ENCODE data around the gene BPIFB6. TPM values are rescaled to one million over a fixed set of nuclear protein-coding genes. Genes with fewer than 3 reads are reported as not detected.

Gene BPIFB6
- total and polyA plus RNA-seq, 2 donors (not counting 3 experiments of a cell fraction or from before 2014, with no cell fraction given), result not detected

GRCh38 chr20:33005132-33005566, 26.3 kb upstream of the BPIFB6 start:
- Histone ChIP-seq H2AFZ (ENCODE audit: low read depth, low read length) (no peak overlapping the region), H3K9ac (replicated peaks; ENCODE audit: extremely low read depth, insufficient read depth, low read length) (no peak overlapping the region), H3K79me2 (ENCODE audit: control insufficient read depth, insufficient read depth, low read length) (no peaks in the 10 kb centered on the region), H3K9me1 (replicated peaks; ENCODE audit: control insufficient read depth, extremely low read depth, insufficient read depth, low read length) (no peaks in the 10 kb centered on the region), H3K27me3 (ENCODE audit: control insufficient read depth in 2 of 2, insufficient read depth in 2 of 2, low read length in 2 of 2) (no peaks in the 10 kb centered on the region), H3K4me3 (replicated peaks in 1 of 3; ENCODE audit: insufficient read depth in 1 of 3, low read depth in 1 of 3, low read length in 3 of 3) (no peak overlapping the region), H3K4me1 (ENCODE audit: control insufficient read depth, extremely low read depth, insufficient read depth, low read length) (no peaks in the 10 kb centered on the region), H4K20me1 (replicated peaks; ENCODE audit: control insufficient read depth, extremely low read depth, insufficient read depth, low read length) (no peaks in the 10 kb centered on the region), H3K36me3 (ENCODE audit: control insufficient read depth in 2 of 2, extremely low read depth in 1 of 2, insufficient read depth in 2 of 2, low read length in 2 of 2) (no peaks in the 10 kb centered on the region), H3K27ac (ENCODE audit: insufficient read depth, low read depth, low read length) (no peak overlapping the region), H3K4me2 (ENCODE audit: insufficient read depth, low read length) (no peak overlapping the region), H3K9me3 (replicated peaks; ENCODE audit: control insufficient read depth, insufficient read depth, low read length) (no peaks in the 10 kb centered on the region)
- TF ChIP-seq CTCF (IDR thresholded peaks at IDR 0.05; ENCODE audit: extremely low read depth in 1 of 2, insufficient read depth in 1 of 2, low read depth in 1 of 2, low read length in 2 of 2) (peak; percentile 34 to 56), MYC (IDR thresholded peaks at IDR 0.05; ENCODE audit: low read depth, low read length) (no peak), JUN (IDR thresholded peaks at IDR 0.05; ENCODE audit: borderline replicate concordance, insufficient read depth, insufficient read length, low read depth) (no peak), POLR2AphosphoS5 (IDR thresholded peaks at IDR 0.05; ENCODE audit: insufficient read depth, low read depth, low read length) (no peak)
- TF ChIP-seq, protein P1, sequence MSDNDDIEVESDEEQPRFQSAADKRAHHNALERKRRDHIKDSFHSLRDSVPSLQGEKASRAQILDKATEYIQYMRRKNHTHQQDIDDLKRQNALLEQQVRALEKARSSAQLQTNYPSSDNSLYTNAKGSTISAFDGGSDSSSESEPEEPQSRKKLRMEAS (IDR thresholded peaks at IDR 0.05; ENCODE audit: insufficient read depth, insufficient read length), result no peak
- dilution Hi-C loops (cut with MboI; ENCODE audit: extremely low pct_ligation_motif_present, low sequenced_read_pairs), result no loop called here
- peak; percentile 76 for FAIRE-seq
- POLR2A ChIA-PET, result no interaction called here
- CTCF ChIA-PET, result interaction anchor here (0.6 to 2.7 kb wide), 8 partner anchors 10 to 215 kb away, joined by 3 to 28 read pairs (median 4); no protein-coding TSS in a partner anchor
- no peak for DNase-seq (ENCODE audit: low read depth, low spot score)
- intact Hi-C loops (cut with micrococcal nuclease), result loop anchor here (1.0 to 5.0 kb wide), 2 partner anchors 103 to 213 kb away; no protein-coding TSS in a partner anchor
- no TSS peak for BruUV-seq (replicated peaks)

Measured in endothelial cell of umbilical vein (primary cell).